IPS-NIHi11 (cell line): Measurements from ENCODE around the gene IGFBP7.
A peak's percentile ranks its signal among the peaks of the same experiment; 100 is the strongest.

ENCODE experiments used
- DNase-seq: peaks from one replicate; pipeline ENCODE4 v3.0.0; 2012; ENCODE audit warnings: mixed read lengths, low spot score

IGFBP7 gene

GRCh38 chr4:57109847-57110639, at the start of gene IGFBP7:
Gene IGFBP7 (minus strand): TSS chr4:57110385. CDS start chr4:57110351, 34 bp downstream.
- DNase-seq: peak; percentile 80

- DNase-seq: no peak
Measured at GRCh38 chr4:57159866-57160265, 49.7 kb upstream of the IGFBP7 start.

- no peak for DNase-seq
Measured at GRCh38 chr4:57158762-57159161, 48.6 kb upstream of the IGFBP7 start.

GRCh38 chr4:57158221-57158620, 48.0 kb upstream of the IGFBP7 start:
- no peak for DNase-seq

- DNase-seq: no peak
Measured at GRCh38 chr4:57157596-57158137, 47.5 kb upstream of the IGFBP7 start.

GRCh38 chr4:57156242-57156990, 46.2 kb upstream of the IGFBP7 start:
- DNase-seq: no peak

- DNase-seq: no peak
Measured at GRCh38 chr4:57154926-57155325, 44.7 kb upstream of the IGFBP7 start.

- no peak for DNase-seq
Measured at GRCh38 chr4:57154191-57154590, 44.0 kb upstream of the IGFBP7 start.

- DNase-seq: no peak
Measured at GRCh38 chr4:57153207-57153606, 43.0 kb upstream of the IGFBP7 start.

- DNase-seq: peak; percentile 23
Measured at GRCh38 chr4:57151481-57151880, 41.3 kb upstream of the IGFBP7 start.

GRCh38 chr4:57149833-57150232, 39.6 kb upstream of the IGFBP7 start:
- no peak for DNase-seq

GRCh38 chr4:57148831-57149505, 38.8 kb upstream of the IGFBP7 start:
- DNase-seq: no peak

- no peak for DNase-seq
Measured at GRCh38 chr4:57148177-57148576, 38.0 kb upstream of the IGFBP7 start.

- no peak for DNase-seq
Measured at GRCh38 chr4:57147335-57148060, 37.3 kb upstream of the IGFBP7 start.

- DNase-seq: no peak
Measured at GRCh38 chr4:57146444-57146843, 36.3 kb upstream of the IGFBP7 start.

GRCh38 chr4:57144466-57144865, 34.3 kb upstream of the IGFBP7 start:
- DNase-seq: no peak

GRCh38 chr4:57139783-57140182, 29.6 kb upstream of the IGFBP7 start:
- DNase-seq: no peak

- DNase-seq: no peak
Measured at GRCh38 chr4:57137261-57137660, 27.1 kb upstream of the IGFBP7 start.

GRCh38 chr4:57136281-57136680, 26.1 kb upstream of the IGFBP7 start:
- no peak for DNase-seq

GRCh38 chr4:57132743-57133137, 22.6 kb upstream of the IGFBP7 start:
- no peak for DNase-seq

- DNase-seq: peak; percentile 29
Measured at GRCh38 chr4:57131849-57132742, 21.9 kb upstream of the IGFBP7 start.
